Uterus (tissue), 2 donors: Measurements from ENCODE around the gene ZNF516.
"Not testable (repeated sequence)": the region's sequence is repeated elsewhere in the genome, so short reads cannot be mapped to it uniquely, and the experiment has no call there.

Experiments
- CTCF ChIP-seq, 4 experiments: fragments of 200-600 bp in 2 of 4; fragments of 450-650 bp in 2 of 4; sonication (generic) in 2 of 4; IDR thresholded peaks; one replicate each; pipeline ENCODE4 v1.5.1; 2016 to 2019; ENCODE audit warnings: antibody characterized with exemption in 4 of 4, mild to moderate bottlenecking in 2 of 4, moderate library complexity in 1 of 4
- POLR2A ChIP-seq, 2 donors: fragments of 450-650 bp; IDR thresholded peaks; one replicate each; pipeline ENCODE4 v1.6.1; 2016; ENCODE audit warnings: antibody characterized with exemption in 2 of 2, mild to moderate bottlenecking in 1 of 2, moderate library complexity in 1 of 2

- not testable (repeated sequence) for TF ChIP-seq POLR2A, CTCF (IDR thresholded peaks at IDR 0.05)
These were observed 41.6 kb upstream of the ZNF516 start for GRCh38 chr18:76536593-76536992.
